Measurements from ENCODE around the gene GEMIN4. TPM values are rescaled to one million over a fixed set of nuclear protein-coding genes. Genes with fewer than 3 reads are reported as not detected.

Gene GEMIN4
- polyA plus RNA-seq, 2 of the 4 experiments (the other 2 are of a cell fraction): 36.1 to 47.6 TPM

- Histone ChIP-seq H3K4me1 (no peaks in the 10 kb centered on the region), H3K4me2 (no peak overlapping the region), H3K4me3 (no peak overlapping the region), H3K9me3 (no peaks in the 10 kb centered on the region), H3K27ac (no peak overlapping the region)
- WGBS (ENCODE audit: missing lambda C conversion rate): 79% methylated on average over 9 of the region's 9 CpGs
- no peak for DNase-seq (ENCODE audit: low read depth in 1 of 2, low spot score in 1 of 2)
- FAIRE-seq: no peak
- ChIA-PET POLR2A (interaction anchor here (1.2 kb wide), 1 partner anchor 37 kb away, joined by 3 read pairs; the partner anchor contains the start of genes GLOD4 and MRM3), CTCF (interaction anchor here (0.5 to 4.5 kb wide), 11 partner anchors 8 to 334 kb away, joined by 3 to 21 read pairs (median 4); partner anchors contain the start of genes NXN and TIMM22)
- no peak for TF ChIP-seq E2F6 (IDR thresholded peaks at IDR 0.05; ENCODE audit: borderline replicate concordance, low read depth)
- no peak for TF ChIP-seq TFCP2L1 (CRISPR knock-in tag; IDR thresholded peaks at IDR 0.05)
- TF ChIP-seq CTCF (IDR thresholded peaks at IDR 0.05): no peak
- TF ChIP-seq RNF2 (IDR thresholded peaks at IDR 0.05; ENCODE audit: borderline replicate concordance, low read depth): no peak
- no peak for TF ChIP-seq CEBPB (IDR thresholded peaks at IDR 0.05)
- TF ChIP-seq ESRRA (IDR thresholded peaks at IDR 0.05; ENCODE audit: borderline replicate concordance, low read length): no peak
- no peak for ATAC-seq
These were observed 7.1 kb downstream of the GEMIN4 start for GRCh38 chr17:744937-745336.

- DNase-seq (ENCODE audit: low read depth in 1 of 2, low spot score in 1 of 2): no peak
- H3K4me3 ChIP-seq: no peak overlapping the region
- no peak overlapping the region for H3K27ac ChIP-seq
- no peak for FAIRE-seq
- H3K4me1 ChIP-seq: no peaks in the 10 kb centered on the region
- TF ChIP-seq MYC (IDR thresholded peaks at IDR 0.05; ENCODE audit: borderline replicate concordance, low read length) (no peak), FOSB (CRISPR knock-in tag; IDR thresholded peaks at IDR 0.05) (no peak), MAZ (IDR thresholded peaks at IDR 0.05; ENCODE audit: borderline replicate concordance, low read depth, low read length) (no peak), RAD21 (conservative IDR thresholded peaks at IDR 0.05 in 1 of 2, IDR thresholded peaks at IDR 0.05 in 1 of 2) (no peak), BHLHE40 (IDR thresholded peaks at IDR 0.05; ENCODE audit: low read depth, low read length) (no peak), CBX8 (IDR thresholded peaks at IDR 0.05) (no peak), HOXB5 (CRISPR knock-in tag; IDR thresholded peaks at IDR 0.05) (no peak), GATA3 (IDR thresholded peaks at IDR 0.05; ENCODE audit: borderline replicate concordance) (no peak), CEBPB (IDR thresholded peaks at IDR 0.05) (no peak), KDM5A (IDR thresholded peaks at IDR 0.05) (no peak), HOXA7 (CRISPR knock-in tag; IDR thresholded peaks at IDR 0.05) (no peak), RARB (CRISPR knock-in tag; IDR thresholded peaks at IDR 0.05) (no peak), CHD4 (IDR thresholded peaks at IDR 0.05; ENCODE audit: borderline replicate concordance) (no peak), EP300 (IDR thresholded peaks at IDR 0.05) (no peak)
- no peak overlapping the region for H3K4me2 ChIP-seq
- no peaks in the 10 kb centered on the region for H3K9me3 ChIP-seq
- POLR2A ChIA-PET: no interaction called here
- 93% methylated on average over 4 of the region's 4 CpGs for WGBS (ENCODE audit: missing lambda C conversion rate)
- ATAC-seq: no peak
- CTCF ChIA-PET: interaction anchor here (0.6 to 4.5 kb wide), 3 partner anchors 8 to 237 kb away, joined by 3 to 21 read pairs (median 14); partner anchors contain the start of gene NXN
These were observed 8.9 kb downstream of the GEMIN4 start for GRCh38 chr17:743139-743538.

- TF ChIP-seq EP300 (IDR thresholded peaks at IDR 0.05) (no peak), RCOR1 (IDR thresholded peaks at IDR 0.05; ENCODE audit: low read depth, low read length) (no peak), POLR2AphosphoS2 (conservative IDR thresholded peaks at IDR 0.05; ENCODE audit: low read length) (peak; percentile 17; the same call in 1 of the 2 replicates), MYC (IDR thresholded peaks at IDR 0.05; ENCODE audit: borderline replicate concordance, low read length) (no peak)
- 96% methylated on average over 11 of the region's 11 CpGs for WGBS (ENCODE audit: missing lambda C conversion rate)
- H3K4me2 ChIP-seq: no peak overlapping the region
- ChIA-PET POLR2A (no interaction called here), CTCF (interaction anchor here (0.9 to 4.5 kb wide), 6 partner anchors 9 to 255 kb away, joined by 3 to 21 read pairs (median 5); partner anchors contain the start of genes NXN and TIMM22)
- FAIRE-seq: no peak
- no peaks in the 10 kb centered on the region for H3K4me1 ChIP-seq
- ATAC-seq: peak; percentile 7 to 20; a peak in 1 of 6 replicates
- no peak overlapping the region for H3K27ac ChIP-seq
- no peak for DNase-seq (ENCODE audit: low read depth in 1 of 2, low spot score in 1 of 2)
- H3K9me3 ChIP-seq: no peaks in the 10 kb centered on the region
- H3K4me3 ChIP-seq: no peak overlapping the region
These were observed 9.8 kb downstream of the GEMIN4 start for GRCh38 chr17:742147-742793.
